Bronchus fibroblast of lung (primary cell): ENCODE measurements around the gene MAS1L. TPM values are rescaled to one million over a fixed set of nuclear protein-coding genes. Genes with fewer than 3 reads are reported as not detected.

Experiments used
- total RNA-seq: library from RNA; depleted of rRNA; stranded (reverse); fragments of >200 nt; gene quantifications from 2 replicates; pipeline ENCODE4 v1.2.3, GENCODE V29; 2015

Gene MAS1L, protein sequence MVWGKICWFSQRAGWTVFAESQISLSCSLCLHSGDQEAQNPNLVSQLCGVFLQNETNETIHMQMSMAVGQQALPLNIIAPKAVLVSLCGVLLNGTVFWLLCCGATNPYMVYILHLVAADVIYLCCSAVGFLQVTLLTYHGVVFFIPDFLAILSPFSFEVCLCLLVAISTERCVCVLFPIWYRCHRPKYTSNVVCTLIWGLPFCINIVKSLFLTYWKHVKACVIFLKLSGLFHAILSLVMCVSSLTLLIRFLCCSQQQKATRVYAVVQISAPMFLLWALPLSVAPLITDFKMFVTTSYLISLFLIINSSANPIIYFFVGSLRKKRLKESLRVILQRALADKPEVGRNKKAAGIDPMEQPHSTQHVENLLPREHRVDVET
- not detected in 2 replicates for total RNA-seq

DNA sequence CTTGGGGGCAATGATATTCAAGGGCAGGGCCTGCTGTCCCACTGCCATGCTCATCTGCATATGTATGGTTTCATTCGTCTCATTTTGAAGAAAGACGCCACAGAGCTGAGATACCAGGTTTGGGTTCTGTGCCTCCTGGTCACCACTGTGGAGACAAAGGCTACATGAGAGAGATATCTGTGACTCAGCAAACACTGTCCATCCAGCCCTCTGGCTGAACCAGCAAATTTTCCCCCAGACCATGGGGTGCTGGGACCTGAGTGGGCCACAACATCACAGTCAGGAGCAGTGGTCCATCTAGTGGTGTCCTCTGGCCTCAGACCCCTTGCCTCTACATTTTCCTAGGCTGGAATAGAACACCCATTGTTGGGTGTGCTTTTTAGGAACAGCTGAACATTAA is at the start of gene MAS1L:
Gene MAS1L (minus strand): TSS at position 297 of the 400 bp plus-strand sequence. CDS start 54 bp downstream, at position 243.

GRCh38 chr6:29456971-29457370 is 30.8 kb downstream of the MAS1L start, which contains the start of the genes OR11A1 and OR2H1:
Gene OR11A1 (minus strand): TSS chr6:29457071. CDS start chr6:29427641, 29,430 bp downstream.
Gene OR2H1 (plus strand): TSS chr6:29457155. CDS start chr6:29461770, 4,615 bp downstream.

GRCh38 chr6:29439006-29439405 is 48.8 kb downstream of the MAS1L start, which contains the start of gene OR10C1:
Gene OR10C1 (plus strand): TSS chr6:29439306. CDS start chr6:29440016, 710 bp downstream.

Other genes starting within 250 kb of the MAS1L start
- not detected in 2 replicates for gene OR14J1, start 186.3 kb downstream of the MAS1L start, total RNA-seq
- not detected in 2 replicates for gene OR5V1, start 119.1 kb downstream of the MAS1L start, total RNA-seq
- gene OR12D3, start 112.7 kb downstream of the MAS1L start, total RNA-seq = not detected in 2 replicates
- gene OR12D2, start 92.3 kb downstream of the MAS1L start, total RNA-seq = not detected in 2 replicates
- not detected in 2 replicates for gene OR12D1, start 73.0 kb downstream of the MAS1L start, total RNA-seq
- not detected in 2 replicates for gene OR10C1, start 48.6 kb downstream of the MAS1L start, total RNA-seq
- not detected in 2 replicates for gene OR11A1, start 30.9 kb downstream of the MAS1L start, total RNA-seq
- not detected in 2 replicates for gene OR2H1, start 30.8 kb downstream of the MAS1L start, total RNA-seq
- gene UBD, start 71.8 kb upstream of the MAS1L start, total RNA-seq = not detected in 2 replicates
- gene OR2H2, start 97.2 kb upstream of the MAS1L start, total RNA-seq = not detected in 2 replicates
- gene GABBR1, start 145.2 kb upstream of the MAS1L start, total RNA-seq = 4.4 and 4.8 TPM in 2 replicates
- gene MOG, start 169.1 kb upstream of the MAS1L start, total RNA-seq = not detected in 2 replicates
- gene ZFP57, start 193.2 kb upstream of the MAS1L start, total RNA-seq = not detected in 2 replicates
- gene HLA-F, start 235.5 kb upstream of the MAS1L start, total RNA-seq = not detected in 2 replicates